GM23248 (cell line): ENCODE results near the gene PDE3A.

Experiments
- EZH2 ChIP-seq: fragments of 200-600 bp; sonication (generic); IDR thresholded peaks from 2 replicates; pipeline ENCODE4 v1.6.1; 2018; ENCODE audit warnings: antibody characterized with exemption, mild to moderate bottlenecking; ENCODE audit not compliant: insufficient read depth, poor library complexity, severe bottlenecking
- EZH2phosphoT487 ChIP-seq: fragments of 200-600 bp; sonication (generic); IDR thresholded peaks from 2 replicates; pipeline ENCODE4 v1.6.1; 2018; ENCODE audit warnings: antibody characterized with exemption, moderate library complexity, mild to moderate bottlenecking, low read depth; ENCODE audit not compliant: insufficient read depth

DNA sequence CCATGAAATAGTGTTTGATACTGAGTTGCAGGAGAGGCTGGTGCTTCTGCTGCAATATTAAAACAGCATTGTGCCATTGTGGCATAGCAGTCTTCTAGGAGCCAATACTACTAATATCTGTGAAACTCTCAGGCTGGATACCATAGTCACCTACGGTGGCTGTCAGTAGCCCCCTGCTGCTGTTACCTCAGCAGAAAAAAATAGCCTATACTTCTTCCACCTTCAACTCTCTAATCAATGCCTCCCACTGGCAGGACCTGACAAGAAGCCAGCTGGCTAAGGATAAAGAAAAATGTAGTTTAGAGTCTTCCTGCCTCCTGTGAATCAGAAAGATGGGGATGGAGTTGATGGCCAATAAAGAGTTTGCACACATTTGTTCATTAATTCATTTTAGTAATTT lies 91.6 kb downstream of the PDE3A start:
- no peak for TF ChIP-seq EZH2
- TF ChIP-seq EZH2phosphoT487, result no peak
